Prostate gland (tissue), 2 donors: ENCODE data around the gene MAP1LC3A.

Source experiments
- CTCF ChIP-seq, 4 experiments: fragments of 200-600 bp in 2 of 4; fragments of 450-650 bp in 2 of 4; sonication (generic) in 2 of 4; IDR thresholded peaks; 1 replicate in 3 of 4; 2 replicates in 1 of 4; pipeline ENCODE4 v1.5.1; 2016 to 2019; ENCODE audit warnings: antibody characterized with exemption in 4 of 4, mild to moderate bottlenecking in 2 of 4, moderate library complexity in 2 of 4
- POLR2A ChIP-seq: fragments of 450-650 bp; IDR thresholded peaks from one replicate; pipeline ENCODE4 v1.6.1; 2016; ENCODE audit warnings: antibody characterized with exemption, mild to moderate bottlenecking
- POLR2AphosphoS5 ChIP-seq: sonication (generic); formaldehyde crosslinking; IDR thresholded peaks from one replicate; pipeline ENCODE4 v1.6.1; 2017; ENCODE audit warnings: antibody characterized with exemption

GRCh38 chr20:34527016-34527415, 31.5 kb upstream of the MAP1LC3A start:
- TF ChIP-seq CTCF (IDR thresholded peaks at IDR 0.05) (no peak), POLR2A (no peak), POLR2AphosphoS5 (no peak)
